Stimulated activated CD4-positive, alpha-beta T cell treated with anti-CD3 and anti-CD28 coated beads, TNF-alpha, amount 100 ng/mL, for 24 hours (primary cell): ENCODE measurements around the gene STARD4.

Source experiments
- DNase-seq, 3 experiments: peaks; one replicate each; pipeline ENCODE4 v3.0.0-alpha.2; 2020; ENCODE audit warnings: low read depth in 3 of 3

The STARD4 gene

DNA sequence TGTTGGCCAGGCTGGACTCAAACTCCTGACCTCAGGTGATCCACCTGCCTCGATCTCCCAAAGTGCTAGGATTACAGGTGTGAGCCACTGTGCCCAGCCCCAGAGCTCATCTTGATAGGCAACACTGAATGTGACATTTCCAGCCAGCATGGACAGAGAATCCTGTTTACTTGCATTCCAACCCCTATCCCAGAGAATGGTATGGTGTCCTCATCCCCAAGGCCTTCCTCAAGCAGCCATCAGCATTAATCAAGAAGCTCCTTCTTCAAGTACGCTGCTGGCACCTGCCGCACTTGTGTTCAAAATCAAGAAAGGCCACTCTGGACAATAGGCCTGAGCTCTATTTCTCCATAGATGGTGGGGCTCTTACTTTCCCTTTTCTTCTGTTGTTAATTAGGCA, 40.2 kb downstream of the STARD4 start:
- no peak for DNase-seq

DNA sequence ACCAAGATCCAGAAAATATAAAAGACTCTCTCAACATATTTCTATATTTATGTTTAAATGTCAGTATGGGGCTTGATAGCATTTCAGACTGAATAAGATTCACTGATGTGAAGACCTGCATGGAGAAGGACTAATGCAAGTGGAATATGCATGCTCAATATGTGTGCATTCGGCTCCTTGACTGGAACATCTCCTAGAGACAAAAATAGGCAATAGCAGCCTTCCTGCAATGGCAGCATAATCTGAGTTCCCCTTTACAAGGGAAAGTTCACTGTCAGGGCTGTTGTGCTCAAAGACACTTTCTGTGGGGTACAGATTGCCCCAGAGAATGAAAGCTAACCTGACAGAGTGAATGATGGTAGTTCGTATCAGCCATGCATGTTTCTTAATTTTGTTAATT, 42.4 kb downstream of the STARD4 start:
- DNase-seq: no peak

DNA sequence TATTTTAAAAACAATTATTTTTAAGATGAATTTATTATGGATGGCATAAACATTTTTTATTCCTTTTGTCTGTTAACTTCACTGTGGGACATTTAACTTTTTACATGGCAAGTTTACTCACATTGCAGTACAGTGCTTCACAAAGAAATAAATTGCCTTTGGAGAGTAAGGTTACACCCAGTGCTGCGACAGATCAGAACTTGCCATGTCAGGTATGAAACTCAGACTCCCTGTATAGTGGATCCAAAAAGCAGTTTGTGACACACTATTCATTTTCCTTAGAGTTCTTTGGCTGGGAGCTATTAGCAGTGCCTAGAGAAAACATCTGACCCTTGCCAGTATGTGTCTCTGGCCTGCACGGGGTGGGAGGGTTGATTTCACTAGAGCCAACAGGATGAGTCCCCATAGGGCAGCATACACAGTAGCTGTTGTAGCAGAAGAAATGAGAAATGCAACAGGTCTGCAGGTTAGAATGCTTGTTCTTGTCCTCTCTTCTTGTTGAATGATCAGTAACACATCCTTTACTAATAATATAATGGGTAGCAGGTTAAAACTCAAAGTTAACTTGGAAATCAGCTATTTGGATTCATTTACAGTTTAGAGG, 42.9 kb downstream of the STARD4 start:
- no peak for DNase-seq

DNA sequence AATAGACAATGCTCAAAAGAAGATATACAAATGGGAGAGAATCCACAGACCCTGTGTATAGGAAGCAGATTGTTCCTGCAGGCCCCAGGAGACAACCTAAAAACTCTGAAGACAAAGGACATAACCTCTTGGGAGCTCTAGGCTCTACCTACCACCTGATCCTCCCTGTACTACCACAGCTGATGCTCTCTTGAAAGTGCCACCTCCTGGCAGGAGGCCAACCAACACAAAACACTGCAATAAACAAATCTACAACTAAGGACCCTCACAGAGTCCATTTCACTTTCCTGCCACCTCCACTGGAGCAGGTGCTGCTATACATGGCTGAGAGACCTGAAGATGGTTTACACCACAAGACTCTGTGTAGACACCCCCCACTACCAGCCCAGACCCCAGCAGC, 49.0 kb downstream of the STARD4 start:
- DNase-seq: no peak

DNA sequence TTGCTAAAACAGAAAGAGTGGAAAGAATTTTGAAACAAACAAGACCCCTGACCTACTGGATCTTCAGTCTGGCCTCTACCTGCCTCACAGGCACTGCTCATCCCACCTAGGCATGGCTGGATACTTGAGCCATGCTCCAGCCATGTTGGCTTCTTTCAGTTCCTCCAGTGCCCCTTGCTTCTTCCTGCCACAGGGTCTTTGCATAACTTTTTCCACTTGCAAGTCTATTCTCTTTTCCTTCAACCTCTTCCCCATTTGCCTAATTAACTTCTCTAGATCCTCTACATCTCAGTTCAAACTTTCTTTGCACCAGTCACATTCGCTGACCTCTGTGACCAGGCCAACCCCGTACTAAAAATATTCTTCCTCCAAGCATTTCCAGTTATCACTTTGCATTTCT, 50.4 kb downstream of the STARD4 start:
- no peak for DNase-seq

DNA sequence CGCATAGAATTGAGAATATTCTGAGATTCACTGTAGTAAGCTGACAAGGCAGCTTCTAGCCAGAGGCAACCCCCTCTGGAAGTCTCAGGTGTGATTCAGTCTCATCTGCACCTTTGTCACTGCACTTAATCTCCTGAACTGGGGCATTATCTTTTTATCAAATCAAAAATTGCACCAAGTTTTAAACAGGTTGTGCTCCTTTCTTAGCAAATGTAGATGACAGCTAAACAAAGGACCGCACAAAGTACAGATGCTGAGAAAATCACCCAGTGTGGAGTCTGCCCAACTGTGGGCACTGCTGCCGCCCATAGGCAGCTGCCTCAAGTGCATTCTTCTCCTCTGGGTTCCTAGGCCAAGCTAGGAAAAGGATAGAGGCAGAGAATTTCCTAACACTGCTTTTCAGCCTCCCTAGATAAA, 51.1 kb downstream of the STARD4 start:
- DNase-seq: no peak

DNA sequence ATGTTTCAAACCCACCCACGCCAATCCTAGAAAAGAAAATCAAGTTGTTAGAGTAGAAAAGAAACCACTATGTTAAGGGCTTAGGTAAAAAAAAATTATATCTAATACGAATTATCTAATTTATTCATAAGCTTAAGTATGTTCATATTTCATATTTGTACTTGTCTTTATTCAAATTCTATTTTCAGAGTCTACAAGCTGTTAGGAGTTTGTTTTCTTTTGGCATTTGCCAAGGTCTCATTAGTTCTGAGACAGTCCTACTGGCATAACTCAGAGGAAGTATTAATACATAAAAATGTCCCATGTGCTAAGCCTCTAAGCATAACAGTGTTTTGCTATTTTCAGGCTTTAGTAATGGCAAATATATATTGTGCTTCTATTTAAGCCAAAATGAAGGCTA, 57.6 kb downstream of the STARD4 start:
- DNase-seq: no peak

DNA sequence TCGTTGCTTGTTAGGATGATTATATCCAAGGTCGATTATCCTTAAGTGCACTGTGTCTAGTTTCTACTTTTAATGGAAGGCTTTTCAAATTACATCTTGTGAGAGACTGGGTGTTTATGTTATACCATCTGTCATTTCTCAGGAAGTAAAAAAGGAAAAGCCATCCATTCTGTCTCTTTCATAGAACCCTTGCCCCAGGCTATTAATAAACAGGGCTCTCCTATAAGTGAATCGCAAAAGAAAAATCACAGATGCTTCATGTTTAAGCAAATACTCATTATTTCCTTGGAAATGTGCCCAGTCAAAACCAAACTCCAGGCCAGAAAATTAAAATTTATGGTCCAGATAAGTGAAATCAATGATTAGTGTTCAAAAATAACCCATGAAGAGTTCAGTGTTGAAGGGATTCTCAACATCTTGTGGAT, 58.1 kb downstream of the STARD4 start:
- DNase-seq: no peak

DNA sequence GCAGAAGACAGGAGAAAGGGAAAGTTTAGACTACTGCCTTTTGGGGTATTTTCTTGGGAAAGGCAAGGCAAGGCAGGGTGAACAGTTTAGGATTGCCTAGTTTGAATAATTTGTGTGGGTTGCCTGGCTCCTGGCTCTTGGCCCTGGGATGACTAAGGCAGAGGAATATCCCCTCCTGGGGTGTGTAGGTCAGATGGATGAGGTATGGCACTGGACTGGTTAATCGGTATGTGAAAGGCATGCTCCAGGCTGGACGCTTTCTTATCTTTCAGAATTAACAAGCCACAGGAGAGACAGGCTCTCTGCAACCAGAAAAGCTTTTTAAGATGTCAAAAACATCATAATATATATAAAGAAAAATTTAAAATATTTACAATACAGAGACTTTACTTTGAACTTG, 58.6 kb downstream of the STARD4 start:
- no peak for DNase-seq

DNA sequence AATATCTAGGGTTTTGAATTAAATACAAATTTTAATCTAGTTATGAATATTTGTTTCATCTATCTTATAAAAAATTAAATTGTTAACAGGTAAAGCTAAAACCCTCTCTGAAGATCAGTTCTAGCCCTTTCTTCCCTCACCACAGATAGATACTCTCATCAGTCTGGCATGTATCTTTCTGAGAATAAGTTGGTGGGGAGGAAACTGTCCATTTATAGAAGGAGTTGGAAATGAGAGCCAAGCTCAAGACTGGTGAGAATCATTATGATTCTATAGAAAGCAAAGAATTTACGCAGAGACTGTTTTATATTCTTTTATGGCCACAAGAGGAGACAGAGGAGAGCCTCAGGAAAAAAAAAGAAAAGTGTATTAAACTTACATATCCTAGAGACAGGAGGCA, 59.0 kb downstream of the STARD4 start:
- DNase-seq: no peak

DNA sequence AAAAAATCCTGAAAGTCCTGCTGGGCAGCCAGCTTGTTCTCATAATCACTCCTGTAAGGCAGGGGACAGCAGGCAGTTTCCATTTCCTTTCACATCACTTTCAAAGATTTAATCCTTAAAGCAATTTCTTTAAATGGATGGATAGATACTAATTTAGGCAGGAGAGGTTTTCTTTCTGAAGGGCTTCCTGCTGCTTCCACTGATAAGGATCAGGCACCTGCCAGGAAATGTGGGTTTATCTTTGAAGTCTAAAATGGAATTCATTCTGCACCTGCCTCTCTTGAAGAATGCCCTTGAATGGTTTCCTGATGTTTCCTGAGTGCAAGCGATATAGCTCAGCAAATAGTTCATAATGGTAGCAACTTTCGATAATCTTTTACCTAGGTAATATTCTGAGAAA, 64.5 kb downstream of the STARD4 start:
- DNase-seq: no peak

DNA sequence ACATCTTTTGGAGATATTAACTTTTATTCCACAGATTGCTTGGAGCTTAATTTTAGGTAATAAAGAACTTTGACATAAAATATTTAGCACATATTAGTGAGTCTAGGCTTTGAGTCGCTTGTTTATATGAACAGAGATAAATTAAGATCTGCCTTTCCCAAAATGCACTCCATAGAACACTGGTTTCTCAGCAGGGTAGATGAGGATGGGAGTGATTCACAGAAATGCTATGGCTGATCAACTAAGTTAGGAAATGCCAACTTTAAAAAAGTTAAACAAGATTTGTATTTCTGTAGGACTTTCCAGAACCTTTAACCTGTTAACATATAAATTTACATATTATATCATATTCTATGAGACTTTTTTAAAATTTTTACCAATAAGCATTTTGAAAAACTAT, 65.2 kb downstream of the STARD4 start:
- DNase-seq: no peak
